Neuronal stem cell (in vitro differentiated cells): ENCODE results near the gene RAP1A.

Source experiments
- DNase-seq: peaks from one replicate; pipeline ENCODE4 v3.0.0-alpha.2; 2013; ENCODE audit warnings: low spot score
- H2AFZ ChIP-seq: one replicate; pipeline ENCODE4 v1.6.1; 2013; ENCODE audit warnings: mild to moderate bottlenecking, low read length, inconsistent platforms
- H2AK5ac ChIP-seq: 2 replicates; pipeline ENCODE4 v1.6.1; 2013; ENCODE audit warnings: low read depth, mild to moderate bottlenecking, inconsistent platforms, low read length, moderate library complexity, mixed read lengths
- H2BK120ac ChIP-seq: 2 replicates; pipeline ENCODE4 v1.6.1; 2013; ENCODE audit warnings: low read depth, mild to moderate bottlenecking, inconsistent platforms, low read length, moderate library complexity, mixed read lengths
- H2BK12ac ChIP-seq: one replicate; pipeline ENCODE4 v1.6.1; 2013; ENCODE audit warnings: low read length, inconsistent platforms
- H2BK15ac ChIP-seq: 2 replicates; pipeline ENCODE4 v1.6.1; 2013; ENCODE audit warnings: mild to moderate bottlenecking, low read length, inconsistent platforms, mixed read lengths
- H2BK5ac ChIP-seq: one replicate; pipeline ENCODE4 v1.6.1; 2013; ENCODE audit warnings: inconsistent platforms, mild to moderate bottlenecking, low read length, moderate library complexity
- H3K14ac ChIP-seq: one replicate; pipeline ENCODE4 v1.6.1; 2013; ENCODE audit warnings: low read length, inconsistent platforms
- H3K18ac ChIP-seq: 2 replicates; pipeline ENCODE4 v1.6.1; 2013; ENCODE audit warnings: low read length, inconsistent platforms
- H3K23ac ChIP-seq: 2 replicates; pipeline ENCODE4 v1.6.1; 2013; ENCODE audit warnings: low read depth, mild to moderate bottlenecking, mixed read lengths, low read length, inconsistent platforms; ENCODE audit not compliant: poor library complexity
- H3K27ac ChIP-seq: replicated peaks from 3 replicates; pipeline ENCODE4 v1.5.1; 2013; ENCODE audit warnings: low read length, inconsistent platforms
- H3K27me3 ChIP-seq, 3 experiments: 2 replicates each; pipeline ENCODE4 v1.6.1; 2013; ENCODE audit warnings: low read length in 3 of 3, mild to moderate bottlenecking in 2 of 3, inconsistent platforms in 1 of 3, low read depth in 1 of 3, mixed read lengths in 1 of 3, moderate library complexity in 1 of 3; ENCODE audit not compliant: control insufficient read depth in 3 of 3, insufficient read depth in 3 of 3
- H3K36me3 ChIP-seq, 2 donors: replicated peaks in 1 of 2; 2 replicates each; pipeline ENCODE4 v1.6.1; 2013; ENCODE audit warnings: low read length in 2 of 2; ENCODE audit not compliant: control insufficient read depth in 2 of 2, insufficient read depth in 2 of 2
- H3K4ac ChIP-seq: 2 replicates; pipeline ENCODE4 v1.6.1; 2013; ENCODE audit warnings: inconsistent platforms, mild to moderate bottlenecking, low read length, moderate library complexity
- H3K4me1 ChIP-seq, 2 donors: 1 replicate in 1 of 2; 2 replicates in 1 of 2; pipeline ENCODE4 v1.6.1; 2013; ENCODE audit warnings: low read length in 2 of 2, low read depth in 1 of 2; ENCODE audit not compliant: control insufficient read depth in 2 of 2, insufficient read depth in 1 of 2
- H3K4me2 ChIP-seq: one replicate; pipeline ENCODE4 v1.6.1; 2013; ENCODE audit warnings: mild to moderate bottlenecking, low read length, inconsistent platforms; ENCODE audit not compliant: insufficient read depth, poor library complexity, severe bottlenecking
- H3K4me3 ChIP-seq, 2 donors: 2 replicates each; pipeline ENCODE4 v1.5.1; 2013; ENCODE audit warnings: low read length in 2 of 2, mild to moderate bottlenecking in 2 of 2, inconsistent platforms in 1 of 2, moderate library complexity in 1 of 2
- H3K79me1 ChIP-seq: one replicate; pipeline ENCODE4 v1.6.1; 2013; ENCODE audit warnings: low read depth, mild to moderate bottlenecking, inconsistent platforms, low read length, moderate library complexity
- H3K9ac ChIP-seq: one replicate; pipeline ENCODE4 v1.6.1; 2013; ENCODE audit warnings: mild to moderate bottlenecking, low read depth, low read length, inconsistent platforms; ENCODE audit not compliant: poor library complexity
- H3K9me3 ChIP-seq, 2 donors: replicated peaks in 1 of 2; 2 replicates each; pipeline versions ENCODE3 to v1.6.1; 2013; ENCODE audit warnings: low read length in 2 of 2, mild to moderate bottlenecking in 2 of 2, inconsistent platforms in 1 of 2, low read depth in 1 of 2, mixed read lengths in 1 of 2, moderate library complexity in 1 of 2; ENCODE audit not compliant: control insufficient read depth in 2 of 2, insufficient read depth in 1 of 2
- H4K8ac ChIP-seq: one replicate; pipeline ENCODE4 v1.6.1; 2013; ENCODE audit warnings: low read depth, mild to moderate bottlenecking, inconsistent platforms, low read length, moderate library complexity
- H4K91ac ChIP-seq: one replicate; pipeline ENCODE4 v1.6.1; 2013; ENCODE audit warnings: low read length, low read depth, mild to moderate bottlenecking, inconsistent platforms; ENCODE audit not compliant: poor library complexity
- WGBS, 2 donors: extraction: QIAGEN DNeasy Blood & Tissue Kit; methylation state at CpG; one replicate each; pipeline ENCODE4 v1.1.7; 2013; ENCODE audit warnings: missing lambda C conversion rate in 2 of 2, mixed read lengths in 1 of 2; ENCODE audit not compliant: insufficient read length in 2 of 2, insufficient replicate concordance in 1 of 2; ENCODE audit errors: extremely low coverage in 2 of 2; 5-methylcytosine and 5-hydroxymethylcytosine counted together

The RAP1A gene

DNA sequence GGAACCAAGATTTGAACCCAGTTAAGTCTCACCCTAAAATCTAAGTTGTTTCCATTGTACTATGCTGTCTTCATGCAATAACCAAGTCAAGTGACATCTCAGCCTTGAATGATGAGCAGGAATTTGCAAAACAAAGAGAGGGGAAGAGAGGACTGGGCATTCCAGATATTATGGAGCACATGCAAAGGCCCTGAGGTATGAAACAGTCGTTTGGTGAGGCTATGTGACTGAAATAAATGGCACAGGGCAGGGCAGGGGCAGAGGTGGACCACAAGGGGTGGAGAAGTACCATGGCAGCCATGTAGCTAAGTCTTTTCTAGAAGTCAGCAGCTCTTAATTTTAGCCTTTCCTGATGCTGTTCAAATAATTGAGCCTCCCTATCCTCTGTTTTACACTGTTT, 37.6 kb upstream of the RAP1A start:
- no peak overlapping the region for H2BK5ac ChIP-seq
- no peak overlapping the region for H3K9ac ChIP-seq
- no peak overlapping the region for H3K14ac ChIP-seq
- H2BK12ac ChIP-seq, result no peak overlapping the region
- no peaks in the 10 kb centered on the region for H3K9me3 ChIP-seq
- no peak overlapping the region for H3K4me3 ChIP-seq
- DNase-seq, result no peak
- H3K23ac ChIP-seq, result no peak overlapping the region
- no CpG with 5 or more reads among the region's 1 CpG for WGBS, 2 donors
- no peak overlapping the region for H2AFZ ChIP-seq
- H2AK5ac ChIP-seq, result no peak overlapping the region
- H3K4ac ChIP-seq, result no peak overlapping the region
- H2BK120ac ChIP-seq, result no peak overlapping the region
- peaks cover 0 to 14% (median 0%) of the 10 kb centered on the region in 3 experiments for H3K27me3 ChIP-seq
- H3K27ac ChIP-seq, result no peak overlapping the region
- H2BK15ac ChIP-seq, result no peak overlapping the region
- no peaks in the 10 kb centered on the region for H3K79me1 ChIP-seq
- no peak overlapping the region for H3K4me2 ChIP-seq
- H4K91ac ChIP-seq, result no peak overlapping the region
- peaks cover 0 to 2% of the 10 kb centered on the region in 2 donors for H3K4me1 ChIP-seq
- H3K18ac ChIP-seq, result no peak overlapping the region
- no peak overlapping the region for H4K8ac ChIP-seq
- no peaks in the 10 kb centered on the region for H3K36me3 ChIP-seq

DNA sequence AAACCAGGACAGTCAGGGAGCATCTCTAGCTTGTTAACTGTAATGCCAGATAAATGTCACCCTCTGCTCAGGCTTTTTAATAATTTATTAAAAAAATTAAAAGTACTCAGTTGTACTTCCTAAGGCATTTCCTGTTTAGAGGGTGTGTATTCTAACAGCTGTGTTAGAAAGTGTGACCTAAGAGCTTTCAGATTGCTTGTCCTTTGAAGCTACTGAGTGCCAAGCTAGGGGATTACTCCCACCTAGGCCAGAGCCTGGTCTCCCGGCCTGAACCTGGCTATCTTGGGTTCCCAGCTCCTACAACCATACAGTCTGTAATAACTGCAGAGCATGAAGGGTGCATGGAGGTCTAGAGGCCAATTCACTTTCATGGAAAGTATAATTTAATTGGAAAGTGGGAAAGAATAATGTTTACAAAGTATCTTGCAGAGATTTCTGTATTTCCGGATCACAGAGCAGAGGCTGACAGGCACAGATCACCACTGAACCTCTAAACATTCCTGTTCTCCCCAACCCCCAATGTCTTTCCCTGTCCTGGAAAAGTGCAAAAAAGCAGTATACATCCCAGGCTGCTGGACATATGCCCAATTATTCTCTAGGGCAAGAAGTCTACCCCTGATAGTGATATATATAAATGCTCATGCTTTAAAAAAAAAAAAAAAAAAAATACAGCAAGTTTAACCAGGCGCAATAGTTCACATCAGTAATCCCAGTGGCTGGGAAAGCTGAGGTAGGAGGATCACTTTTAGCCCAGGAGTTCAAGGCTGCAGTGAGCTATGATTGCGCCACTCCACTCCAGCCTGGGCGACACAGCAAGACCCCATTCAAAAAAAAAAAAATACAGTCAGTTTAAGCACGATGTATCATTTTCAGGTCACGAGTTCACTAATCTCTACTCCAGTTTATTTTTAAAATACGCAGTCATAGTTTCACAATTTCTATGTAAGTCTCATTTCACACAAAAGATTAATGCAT, 36.7 kb upstream of the RAP1A start:
- no peaks in the 10 kb centered on the region for H3K79me1 ChIP-seq
- H4K91ac ChIP-seq, result no peak overlapping the region
- WGBS, 2 donors, result no CpG with 5 or more reads among the region's 8 CpGs
- H3K36me3 ChIP-seq, result no peaks in the 10 kb centered on the region
- H2AK5ac ChIP-seq, result no peak overlapping the region
- no peak overlapping the region for H3K27ac ChIP-seq
- no peak overlapping the region for H3K9ac ChIP-seq
- H2BK120ac ChIP-seq, result no peak overlapping the region
- H2BK15ac ChIP-seq, result no peak overlapping the region
- H3K4me2 ChIP-seq, result no peak overlapping the region
- no peaks in the 10 kb centered on the region for H3K9me3 ChIP-seq
- H2BK12ac ChIP-seq, result no peak overlapping the region
- no peak overlapping the region for H3K4ac ChIP-seq
- no peak for DNase-seq
- H3K27me3 ChIP-seq, result peaks cover 0 to 20% (median 0%) of the 10 kb centered on the region in 3 experiments
- no peak overlapping the region for H3K23ac ChIP-seq
- no peak overlapping the region for H2AFZ ChIP-seq
- H2BK5ac ChIP-seq, result no peak overlapping the region
- H4K8ac ChIP-seq, result no peak overlapping the region
- peaks cover 0 to 2% of the 10 kb centered on the region in 2 donors for H3K4me1 ChIP-seq
- H3K14ac ChIP-seq, result no peak overlapping the region
- H3K18ac ChIP-seq, result no peak overlapping the region
- no peak overlapping the region for H3K4me3 ChIP-seq

DNA sequence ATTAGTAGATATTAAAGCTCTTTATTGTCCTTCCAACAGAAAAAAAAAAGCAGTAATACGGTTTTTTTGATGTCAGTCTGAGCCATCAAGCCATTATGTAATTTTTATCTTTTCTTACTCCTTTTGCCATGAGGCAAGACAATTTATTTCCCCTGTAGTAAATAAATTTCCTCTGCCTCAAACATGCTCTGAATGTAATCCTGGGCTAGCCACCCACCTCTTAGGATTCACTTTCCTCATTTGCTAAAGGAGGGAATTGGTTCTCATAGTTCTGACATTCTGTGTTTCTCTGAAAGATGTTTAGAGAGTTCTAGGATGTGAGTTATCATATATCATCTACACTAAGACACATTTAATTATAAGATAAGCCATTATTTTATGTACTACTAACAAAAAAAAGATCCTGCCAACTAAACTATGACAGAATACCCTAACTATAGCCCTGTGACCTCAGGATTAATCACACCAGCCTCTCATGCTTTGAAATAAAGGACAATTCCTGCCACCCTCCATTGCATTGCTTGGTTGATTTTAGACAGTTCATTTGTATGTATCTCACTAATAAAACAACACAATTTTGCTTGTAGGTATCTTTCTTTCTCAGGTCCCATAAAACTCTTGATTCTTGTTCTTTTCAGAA, 34.0 kb upstream of the RAP1A start:
- Histone ChIP-seq H3K9ac (no peak overlapping the region), H2AK5ac (no peak overlapping the region), H3K9me3 (no peaks in the 10 kb centered on the region), H3K4ac (no peak overlapping the region), H3K23ac (no peak overlapping the region), H2AFZ (no peak overlapping the region), H3K14ac (no peak overlapping the region), H3K79me1 (no peaks in the 10 kb centered on the region), H2BK5ac (no peak overlapping the region), H3K18ac (no peak overlapping the region), H3K27me3 (peaks cover 0 to 27% (median 0%) of the 10 kb centered on the region in 3 experiments), H3K27ac (no peak overlapping the region), H3K4me1 (peaks cover 0 to 2% of the 10 kb centered on the region in 2 donors), H4K91ac (no peak overlapping the region), H4K8ac (no peak overlapping the region), H2BK12ac (no peak overlapping the region), H2BK15ac (no peak overlapping the region), H3K4me2 (no peak overlapping the region), H3K4me3 (no peak overlapping the region), H2BK120ac (no peak overlapping the region), H3K36me3 (no peaks in the 10 kb centered on the region)
- no peak for DNase-seq
- WGBS, 2 donors, result no CpG with 5 or more reads among the region's 1 CpG

DNA sequence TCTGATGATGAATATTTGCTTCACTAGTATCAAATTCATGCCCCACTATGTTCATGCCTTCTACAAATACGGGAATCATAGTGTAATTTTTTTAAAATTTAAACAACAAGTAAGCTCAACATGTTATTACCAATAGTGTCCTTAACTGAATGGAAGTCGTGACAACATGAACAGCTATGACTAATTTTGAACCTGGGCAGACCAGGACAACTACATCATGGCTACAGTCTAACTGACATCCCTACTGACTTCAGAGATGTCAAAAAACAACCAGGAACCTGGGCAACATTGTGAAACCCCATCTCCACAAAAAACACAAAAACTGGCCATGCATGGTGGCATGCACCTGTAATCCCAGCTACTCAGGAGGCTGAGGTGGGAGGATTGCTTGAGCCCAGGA, 33.5 kb upstream of the RAP1A start:
- Histone ChIP-seq H3K4me1 (no peaks in the 10 kb centered on the region), H3K36me3 (no peaks in the 10 kb centered on the region), H2BK12ac (no peak overlapping the region), H3K18ac (no peak overlapping the region), H3K27ac (no peak overlapping the region), H3K23ac (no peak overlapping the region), H4K91ac (no peak overlapping the region), H3K14ac (no peak overlapping the region), H2BK120ac (no peak overlapping the region), H3K9me3 (no peaks in the 10 kb centered on the region), H3K4me2 (no peak overlapping the region), H2AK5ac (no peak overlapping the region), H3K79me1 (no peaks in the 10 kb centered on the region), H2BK15ac (no peak overlapping the region), H3K27me3 (peaks cover 0 to 27% (median 0%) of the 10 kb centered on the region in 3 experiments), H2BK5ac (no peak overlapping the region), H3K4me3 (no peak overlapping the region), H2AFZ (no peak overlapping the region), H4K8ac (no peak overlapping the region), H3K9ac (no peak overlapping the region), H3K4ac (no peak overlapping the region)
- WGBS, 2 donors, result no CpG with 5 or more reads among the region's 2 CpGs
- DNase-seq, result no peak
